ENCODE data around the gene WDR88. TPM values are rescaled to one million over a fixed set of nuclear protein-coding genes. Genes with fewer than 3 reads are reported as not detected.
A peak's percentile ranks its signal among the peaks of the same experiment; 100 is the strongest.
"Not testable (repeated sequence)": the region's sequence is repeated elsewhere in the genome, so short reads cannot be mapped to it uniquely, and the experiment has no call there.

WDR88 gene
- polyA plus RNA-seq, 5 donors, result 0.94 to 1.7 (median 1.3) TPM

DNA sequence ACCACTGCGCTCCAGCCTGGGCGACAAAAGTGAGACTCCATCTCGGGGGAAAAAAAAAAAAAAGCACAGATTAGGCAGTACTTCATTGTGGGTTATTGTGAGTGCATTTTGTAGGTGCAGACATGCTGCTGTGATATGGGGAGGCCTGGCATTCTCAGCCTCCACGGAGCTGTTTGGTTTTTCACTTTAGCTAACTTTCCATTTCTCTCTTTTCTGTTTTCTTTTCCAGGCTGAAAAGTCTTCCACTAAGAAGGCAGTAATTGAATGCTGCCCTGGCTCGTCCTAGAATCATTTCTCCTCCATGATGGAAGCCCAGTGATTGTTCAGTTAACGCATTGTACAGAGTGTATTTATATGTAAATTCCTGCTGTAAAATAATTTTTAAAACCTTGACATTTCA lies 2.0 kb upstream of the WDR88 start:
- DNase-seq, result no peak

DNA sequence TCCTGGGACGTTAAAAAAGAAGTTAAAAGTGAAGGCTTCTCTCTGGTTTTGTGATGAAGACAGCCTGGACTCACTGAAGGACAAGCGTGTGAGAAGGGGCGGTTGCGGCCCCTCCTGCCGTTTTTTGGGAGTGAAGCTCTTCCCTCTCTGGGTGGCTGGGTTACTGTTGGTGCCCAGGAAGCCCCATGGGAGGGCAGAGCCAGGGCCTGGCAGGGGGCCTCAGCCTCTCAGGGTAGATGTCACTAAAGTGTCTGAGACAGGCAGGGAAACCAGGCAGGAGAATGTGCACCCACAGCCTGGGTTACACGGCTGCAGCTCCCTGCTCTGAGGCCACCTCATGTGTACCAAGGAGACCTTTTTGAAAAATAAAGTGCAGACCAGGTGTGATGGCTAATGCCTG lies 1.5 kb upstream of the WDR88 start:
- no peak for DNase-seq

DNA sequence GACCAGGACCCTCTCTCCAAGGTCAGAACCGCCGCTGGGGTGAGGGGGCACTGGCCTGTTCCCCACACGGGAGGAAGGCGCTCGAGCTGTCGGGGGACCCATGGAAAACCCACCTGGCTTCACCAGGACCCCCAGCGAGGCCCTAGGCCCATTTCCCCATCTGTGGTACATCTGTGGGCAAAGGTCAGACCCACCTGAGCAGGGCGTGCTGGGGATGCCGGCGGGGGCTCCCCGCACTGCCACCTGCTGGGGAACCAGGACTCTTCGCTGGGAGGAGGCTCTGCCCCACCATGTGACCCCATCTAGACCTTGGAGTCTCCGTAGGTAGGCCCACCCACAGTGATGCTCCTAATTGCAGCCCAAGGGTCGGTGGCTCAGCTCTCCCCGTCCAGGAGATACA lies 511 bp downstream of the WDR88 start:
- DNase-seq, result no peak

DNA sequence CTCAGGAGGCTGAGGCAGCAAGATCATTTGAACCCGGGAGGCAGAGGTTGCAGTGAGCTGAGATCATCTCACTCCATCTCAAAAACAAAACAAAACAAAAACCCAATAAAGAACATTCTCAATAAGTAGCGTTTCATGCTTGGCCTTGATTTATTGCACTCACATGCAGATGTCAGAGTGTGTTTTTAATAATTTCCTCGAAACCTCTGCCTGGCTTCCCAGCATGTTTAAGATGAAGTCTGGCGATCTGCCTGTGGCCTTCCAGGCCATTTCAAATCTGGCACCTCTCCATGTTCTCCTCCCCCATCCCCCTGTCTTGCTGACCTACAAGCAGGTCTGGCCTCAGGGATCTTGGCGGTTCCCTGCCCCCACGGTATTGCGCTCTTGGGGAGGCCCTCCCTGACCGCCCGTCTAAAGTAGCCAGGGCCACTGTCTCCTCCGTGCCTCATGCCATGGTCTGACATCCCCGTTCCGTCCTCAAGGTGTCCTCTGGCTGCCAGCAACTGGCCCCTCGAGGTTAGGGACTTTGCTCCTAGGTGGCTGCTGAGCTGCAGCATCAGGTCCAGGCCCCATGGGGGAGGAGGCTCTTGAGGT lies 1.6 kb downstream of the WDR88 start:
- DNase-seq, result no peak

DNA sequence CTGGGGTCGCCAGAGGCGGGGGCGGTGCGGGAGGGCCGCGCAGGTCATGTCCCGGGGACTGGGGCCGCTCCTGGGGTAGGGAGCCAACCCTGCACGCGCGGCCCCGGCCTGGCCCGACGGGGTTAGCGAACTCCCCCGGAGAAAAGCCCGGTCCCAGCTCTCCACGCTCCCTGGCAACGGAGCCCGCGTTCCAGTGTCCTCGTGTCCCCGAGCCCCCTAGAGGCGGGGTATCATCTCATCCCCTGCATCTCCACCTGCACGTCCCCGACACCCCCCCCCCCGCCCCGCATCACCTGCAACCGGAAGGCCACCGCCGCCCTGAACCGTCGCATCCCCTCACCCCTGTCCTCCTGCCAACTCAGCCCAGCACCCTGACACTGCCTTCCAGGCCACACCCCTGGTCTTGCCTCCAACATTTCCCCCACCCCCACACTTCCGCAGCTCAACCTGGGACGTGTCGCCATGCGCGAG lies 2.7 kb downstream of the WDR88 start:
- no peak for DNase-seq

DNA sequence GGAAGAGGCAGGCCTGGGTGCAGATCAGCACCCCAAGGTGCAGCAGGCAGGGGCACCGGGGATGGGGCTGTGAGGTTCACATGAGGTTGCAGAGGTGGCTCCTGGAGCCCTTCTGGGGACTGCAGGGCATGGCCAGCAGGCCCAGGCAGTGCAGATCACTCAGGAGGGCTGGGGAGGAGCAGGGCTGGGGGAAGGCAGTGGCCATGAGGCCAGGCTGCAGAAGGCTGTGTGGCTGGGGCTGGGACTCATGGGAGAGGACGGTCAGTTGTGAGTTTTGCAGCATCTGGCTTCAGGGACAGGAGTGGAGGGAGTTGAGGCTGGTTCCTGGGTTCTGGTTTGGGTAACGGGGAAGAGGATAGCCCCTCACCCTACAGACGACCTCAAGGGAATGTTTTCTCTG lies 7.3 kb downstream of the WDR88 start:
- no peak for DNase-seq

DNA sequence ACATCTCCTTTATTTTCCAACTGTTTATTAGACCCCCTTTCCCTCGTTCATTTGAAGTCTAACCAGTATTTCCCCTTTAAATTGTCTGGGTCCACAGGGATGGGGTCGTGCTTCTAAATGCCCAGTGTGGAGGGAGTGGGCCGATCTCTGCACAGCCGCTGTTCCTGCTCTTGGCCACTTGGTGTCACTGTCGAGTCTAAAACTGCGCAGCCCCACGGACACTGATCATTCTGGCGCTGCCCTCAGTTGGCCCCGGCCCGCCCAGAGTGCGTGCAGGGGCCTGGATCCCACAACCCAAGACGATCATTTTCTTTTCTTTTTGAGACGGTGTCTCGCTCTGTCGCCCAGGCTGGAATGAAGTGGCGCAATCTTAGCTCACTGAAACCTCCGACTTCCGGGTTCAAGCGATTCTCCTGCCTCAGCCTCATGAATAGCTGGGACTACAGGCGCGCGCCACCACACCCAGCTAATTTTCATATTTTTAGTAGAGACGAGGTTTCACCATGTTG lies 12.0 kb downstream of the WDR88 start:
- peak; percentile 49 to 51 for DNase-seq

DNA sequence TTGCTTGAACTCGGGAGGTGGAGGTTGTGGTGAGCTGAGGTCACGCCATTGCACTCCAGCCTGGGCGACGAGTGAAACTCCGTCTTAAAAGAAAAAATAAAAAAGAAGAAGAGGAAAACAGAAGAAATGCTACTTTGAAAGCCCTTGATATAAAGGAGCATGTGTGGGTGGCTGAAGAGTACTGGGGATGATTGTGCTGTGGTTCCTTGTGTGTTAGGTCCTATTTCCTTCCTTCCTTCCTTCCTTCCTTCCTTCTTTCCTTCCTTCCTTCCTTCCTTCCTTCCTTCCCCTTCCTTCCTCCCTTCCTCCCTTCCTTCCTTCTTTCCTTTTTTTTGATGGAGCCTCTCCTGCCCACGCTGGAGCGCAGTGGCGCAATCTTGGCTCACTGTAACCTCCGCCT lies 14.3 kb downstream of the WDR88 start:
- no peak for DNase-seq

DNA sequence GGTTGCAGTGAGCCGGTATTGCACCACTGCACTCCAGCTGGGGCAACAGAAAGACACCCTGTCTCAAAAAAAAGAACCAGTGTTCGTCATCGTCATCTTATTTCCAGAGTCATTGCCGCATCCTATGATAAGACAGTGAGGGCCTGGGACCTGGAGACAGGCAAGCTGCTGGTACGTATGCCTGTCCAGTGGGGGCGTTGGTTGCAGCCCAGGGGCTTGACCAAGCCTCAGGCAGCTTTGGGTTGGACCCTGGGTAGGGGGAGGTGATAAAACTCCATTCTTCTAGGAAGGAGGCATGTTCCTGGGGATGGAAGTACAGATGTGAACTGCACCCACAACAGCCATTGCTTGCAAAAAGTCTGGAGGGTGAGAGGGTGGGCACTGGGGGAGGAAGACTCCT lies 15.6 kb downstream of the WDR88 start:
- no peak for DNase-seq

DNA sequence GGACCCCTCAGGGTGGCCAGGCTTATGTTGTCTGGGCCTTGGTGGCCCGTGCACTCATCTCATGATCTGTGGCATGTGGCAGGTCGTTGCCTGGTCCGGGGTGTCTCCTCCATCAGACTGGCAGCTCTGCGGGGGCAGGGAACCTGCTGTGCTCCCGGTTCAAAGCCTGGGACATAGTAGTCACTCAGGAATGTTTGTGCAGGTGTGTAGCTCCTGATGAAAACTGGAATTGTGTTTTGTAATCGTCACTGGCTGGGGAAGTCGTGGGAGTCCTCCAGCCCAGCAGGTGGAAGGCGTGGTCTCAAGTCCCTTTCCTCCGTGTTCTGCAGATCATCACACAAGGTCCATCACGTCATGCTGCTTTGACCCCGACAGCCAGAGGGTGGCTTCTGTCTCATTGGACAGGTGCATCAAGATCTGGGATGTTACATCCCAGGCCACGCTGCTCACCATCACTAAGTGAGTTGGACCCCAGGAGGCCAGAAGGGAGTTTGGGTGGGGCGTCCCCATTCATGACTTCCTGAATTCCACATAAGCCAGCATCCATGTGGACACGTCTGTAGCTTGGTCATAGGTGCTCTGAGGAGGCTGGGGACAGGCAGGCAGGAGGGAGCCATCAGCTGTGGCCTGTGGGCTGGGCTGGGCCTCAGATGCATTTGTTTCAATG lies 19.1 kb downstream of the WDR88 start:
- no peak for DNase-seq

DNA sequence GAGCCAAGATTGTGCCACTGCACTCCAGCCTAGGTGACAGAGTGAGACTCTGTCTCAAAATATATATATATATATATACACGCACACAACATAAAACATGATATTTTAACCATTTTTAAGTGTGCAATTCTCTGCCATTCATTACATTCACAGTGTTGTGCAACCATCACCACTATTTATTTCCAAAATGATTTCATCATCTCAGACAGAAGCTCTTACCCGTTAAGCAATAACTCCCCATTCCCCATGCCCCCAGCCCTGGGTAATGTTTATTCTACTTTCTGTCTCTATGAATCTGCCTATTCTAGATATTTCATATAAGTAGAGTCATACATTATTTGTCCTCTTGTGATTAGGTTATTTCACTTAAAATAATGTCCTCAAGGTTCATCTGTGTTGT lies 20.3 kb downstream of the WDR88 start:
- peak in 1 of 2 donors; percentile 18 for DNase-seq

DNA sequence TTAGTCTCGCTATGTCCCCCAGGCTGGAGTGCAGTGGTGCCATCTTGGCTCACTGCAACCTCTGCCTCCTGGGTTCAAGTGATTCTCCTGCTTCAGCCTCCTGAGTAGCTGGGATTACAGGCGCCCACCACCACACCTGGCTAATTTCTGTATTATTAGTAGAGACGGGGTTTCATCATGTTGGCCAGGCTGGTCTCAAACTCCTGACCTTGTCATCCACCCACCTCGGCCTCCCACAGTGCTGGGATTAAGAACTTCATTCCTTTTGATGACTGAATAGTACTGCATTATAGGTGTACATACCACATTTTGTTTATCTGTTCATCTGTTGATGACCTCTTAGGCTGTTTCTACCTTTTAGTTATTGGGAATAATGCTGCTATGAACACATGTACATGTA lies 20.7 kb downstream of the WDR88 start:
- DNase-seq, result not testable (repeated sequence)

DNA sequence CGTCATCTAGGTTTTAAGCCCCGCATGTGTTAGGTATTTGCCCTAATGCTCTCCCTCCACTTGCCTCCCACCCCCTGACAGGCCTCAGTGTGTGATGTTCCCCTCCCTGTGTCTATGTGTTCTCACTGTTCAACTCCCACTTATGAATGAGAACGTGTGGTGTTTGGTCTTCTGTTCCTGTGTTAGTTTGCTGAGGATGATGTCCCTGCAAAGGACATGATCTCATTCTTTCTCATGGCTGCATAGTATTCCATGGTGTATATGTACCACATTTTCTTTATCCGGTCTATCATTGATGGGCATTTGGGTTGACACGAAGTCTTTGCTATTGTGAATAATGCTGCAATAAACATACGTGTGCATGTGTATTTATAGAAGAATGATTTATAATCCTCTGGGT lies 22.4 kb downstream of the WDR88 start:
- not testable (repeated sequence) for DNase-seq

DNA sequence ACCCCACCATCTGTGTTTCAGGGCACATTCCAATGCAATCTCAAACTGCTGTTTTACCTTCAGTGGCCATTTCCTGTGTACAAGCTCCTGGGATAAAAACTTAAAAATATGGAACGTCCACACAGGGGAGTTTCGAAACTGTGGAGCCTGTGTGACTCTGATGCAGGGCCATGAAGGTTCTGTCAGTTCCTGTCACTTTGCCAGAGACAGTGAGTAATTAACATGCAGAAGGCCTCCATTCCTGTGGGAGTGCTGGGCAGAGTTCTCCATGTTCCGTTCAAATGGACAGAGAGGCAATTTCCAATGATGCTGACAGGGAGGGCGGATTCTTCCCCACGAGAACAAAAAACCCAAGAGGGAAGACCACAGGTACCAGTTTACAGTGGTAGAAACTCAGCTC lies 24.4 kb downstream of the WDR88 start:
- no peak for DNase-seq

DNA sequence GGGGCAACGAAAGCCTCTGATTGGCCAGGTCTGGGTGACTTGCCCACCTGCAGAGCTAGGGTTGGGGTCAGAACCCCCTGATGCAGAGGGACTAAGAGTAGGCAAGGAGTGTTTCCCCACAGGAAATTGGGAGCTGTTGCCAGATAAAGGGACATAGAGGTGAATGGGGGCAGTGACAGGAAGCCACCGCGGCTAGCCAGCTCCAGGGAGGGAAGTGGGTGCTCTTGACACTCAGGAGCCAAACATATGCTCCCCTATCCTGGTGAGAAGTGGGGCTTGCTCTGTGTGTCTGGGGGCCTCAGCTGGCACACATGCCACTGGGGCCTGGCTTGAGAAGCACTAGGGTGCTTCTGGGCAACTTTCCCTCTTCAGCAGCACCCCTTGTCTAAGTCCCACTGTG lies 26.0 kb downstream of the WDR88 start:
- DNase-seq, result no peak

DNA sequence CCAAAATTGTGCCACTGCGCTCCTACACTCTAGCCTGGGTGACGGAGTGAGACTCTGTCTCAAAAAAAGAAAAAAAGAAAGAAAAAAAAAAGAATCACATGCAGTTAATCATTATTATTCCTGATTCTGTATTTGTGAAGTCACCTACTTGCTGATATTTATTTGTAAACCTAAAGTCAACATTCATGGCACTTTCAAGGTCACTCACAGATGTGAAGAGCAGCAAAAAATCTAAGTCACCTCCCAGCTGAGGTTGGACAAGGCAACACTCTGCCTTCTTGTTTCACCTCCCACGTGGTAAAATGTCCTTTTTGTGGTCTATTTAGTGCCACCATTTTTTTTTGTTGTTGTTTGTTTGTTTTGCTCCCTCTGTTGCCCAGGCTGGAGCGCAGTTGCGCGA lies 26.5 kb downstream of the WDR88 start:
- no peak for DNase-seq

DNA sequence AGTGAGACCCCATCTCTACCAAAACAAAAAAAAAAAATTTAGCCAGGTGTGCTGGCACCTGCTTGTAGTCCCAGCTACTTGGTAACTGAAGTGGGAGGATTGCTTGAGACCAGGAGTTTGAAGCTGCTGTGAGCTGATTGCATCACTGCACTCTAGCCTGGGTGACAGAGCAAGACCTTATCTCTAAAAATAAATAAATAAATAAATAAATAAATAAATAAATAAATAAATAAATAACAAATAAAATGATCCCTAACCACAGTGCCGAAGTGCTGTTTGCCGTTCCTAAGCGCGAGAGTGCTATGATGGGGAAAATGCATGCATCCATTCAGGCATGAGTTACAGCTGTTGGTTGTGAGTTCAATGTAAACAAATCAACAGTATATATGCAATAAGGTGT lies 27.2 kb downstream of the WDR88 start:
- no peak for DNase-seq

DNA sequence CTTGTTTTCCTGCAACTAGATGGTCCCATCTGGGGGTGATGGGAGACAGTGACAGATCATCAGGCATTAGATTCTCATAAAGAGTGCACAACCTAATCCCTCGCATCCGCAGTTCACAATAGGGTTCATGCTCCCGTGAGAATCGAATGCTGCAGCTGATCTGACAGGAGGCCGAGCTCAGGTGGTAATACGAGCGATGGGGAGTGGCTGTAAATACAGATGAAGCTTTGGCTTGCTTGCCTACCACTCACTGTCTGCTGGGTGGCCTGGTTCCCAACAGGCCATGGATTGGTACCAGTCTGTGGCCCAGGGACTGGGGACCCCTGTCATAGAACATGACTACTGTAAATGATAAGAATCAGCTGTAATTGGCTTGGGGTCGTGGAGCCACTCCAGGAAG lies 28.0 kb downstream of the WDR88 start:
- DNase-seq, result no peak

DNA sequence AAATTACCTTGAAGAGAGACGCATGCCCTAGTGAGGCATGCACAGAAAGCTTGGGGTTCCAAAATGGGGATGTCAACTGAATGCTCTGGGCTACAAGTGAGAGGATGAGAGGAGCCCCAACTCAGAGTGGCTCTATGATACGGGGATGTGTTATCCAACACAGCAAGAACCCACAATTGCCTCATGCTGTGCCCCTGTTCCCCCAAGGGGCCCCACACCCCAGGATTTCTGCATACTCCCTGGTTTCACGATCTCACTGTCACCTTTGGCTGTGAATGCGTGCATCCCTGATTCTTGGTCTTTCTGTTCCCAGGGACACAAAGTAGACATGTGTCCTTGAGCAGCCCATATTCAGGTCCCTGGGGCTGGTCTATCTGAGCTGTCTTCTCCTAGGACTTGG lies 29.3 kb downstream of the WDR88 start:
- no peak for DNase-seq

DNA sequence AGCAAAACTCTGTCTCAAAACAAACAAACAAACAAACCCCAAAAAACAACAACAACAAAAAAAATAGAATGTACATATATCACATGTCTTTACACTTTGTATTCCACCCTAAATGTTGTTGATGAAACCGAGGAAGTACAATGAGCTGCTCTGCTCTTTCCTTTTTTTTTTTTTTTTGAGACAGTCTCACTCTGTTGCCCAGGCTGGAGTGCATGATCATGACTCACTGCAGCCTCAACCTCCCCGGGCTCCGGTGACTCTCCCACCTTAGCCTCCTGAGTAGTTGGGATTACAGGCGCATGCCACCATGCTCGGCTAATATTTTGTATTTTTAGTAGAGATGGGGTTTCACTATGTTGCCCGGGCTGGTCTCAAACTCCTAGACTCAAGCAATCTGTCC lies 31.6 kb downstream of the WDR88 start:
- DNase-seq, result no peak

DNA sequence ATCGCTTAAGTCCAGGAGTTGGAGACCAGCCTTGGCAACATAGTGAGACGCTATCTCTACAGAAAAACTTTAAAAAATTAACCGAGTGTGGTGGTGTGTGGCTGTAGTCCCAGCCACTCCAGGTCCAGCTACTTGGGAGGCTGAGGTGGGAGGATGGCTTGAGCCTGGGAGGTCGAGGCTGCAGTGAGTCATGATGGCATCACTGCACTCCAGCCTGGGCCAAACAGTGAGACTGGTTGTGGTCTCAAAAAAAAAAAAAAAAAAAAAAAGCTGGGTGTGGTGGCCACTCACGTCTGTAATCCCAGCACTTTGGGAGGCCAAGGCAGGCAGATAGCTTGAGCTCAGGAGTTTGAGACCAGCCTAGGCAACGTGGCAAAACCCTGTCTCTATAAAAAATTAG lies 34.1 kb downstream of the WDR88 start:
- not testable (repeated sequence) for DNase-seq

DNA sequence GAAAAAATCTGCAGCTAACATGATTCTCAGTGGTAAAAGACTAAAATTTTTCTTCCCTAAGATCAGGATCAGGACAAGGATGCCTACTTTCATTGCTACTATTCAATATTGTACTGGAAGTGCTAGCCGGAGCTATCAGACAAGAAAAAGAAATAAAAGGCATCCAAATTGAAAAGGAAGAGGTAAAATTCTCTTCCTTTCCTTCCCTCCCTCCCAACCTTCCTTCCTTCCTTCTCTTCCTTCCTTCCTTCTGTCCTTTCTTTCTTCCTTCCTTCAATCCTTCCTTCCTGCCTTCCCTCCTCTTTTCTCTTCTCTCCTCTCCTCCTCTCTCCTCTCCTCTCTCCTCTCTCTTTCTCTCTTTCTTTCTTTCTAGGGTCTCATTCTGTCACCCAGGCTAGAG lies 35.5 kb downstream of the WDR88 start:
- DNase-seq, result no peak

DNA sequence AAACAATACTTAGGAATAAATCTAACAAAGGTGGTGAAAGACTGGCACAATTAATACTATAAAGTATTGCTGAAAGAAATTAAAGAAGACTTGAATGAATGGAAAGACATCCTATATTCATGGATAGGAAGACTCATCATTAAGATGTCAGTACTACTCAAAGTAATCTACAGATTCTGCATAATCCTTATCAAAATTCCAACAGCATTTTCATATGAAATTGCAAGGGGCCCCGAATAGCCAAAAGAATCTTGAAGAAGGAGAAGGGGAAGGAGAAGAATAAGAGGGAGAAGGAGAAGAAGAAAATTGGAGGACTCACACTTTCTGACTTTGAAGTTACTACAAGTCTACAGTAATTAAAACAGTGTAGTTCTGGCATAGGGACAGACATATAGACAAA lies 36.6 kb downstream of the WDR88 start:
- no peak for DNase-seq

Data from right lung (tissue), 5 donors.